GM18508 (cell line): ENCODE results near the gene ZNF211.

Source experiments
- ATAC-seq: cut with Tn5 transposase; IDR thresholded peaks from one replicate; pipeline ENCODE4 v1.9.1; 2021; ENCODE audit warnings: moderate number of reproducible peaks; ENCODE audit not compliant: insufficient read depth, unreplicated experiment

Gene ZNF211

DNA sequence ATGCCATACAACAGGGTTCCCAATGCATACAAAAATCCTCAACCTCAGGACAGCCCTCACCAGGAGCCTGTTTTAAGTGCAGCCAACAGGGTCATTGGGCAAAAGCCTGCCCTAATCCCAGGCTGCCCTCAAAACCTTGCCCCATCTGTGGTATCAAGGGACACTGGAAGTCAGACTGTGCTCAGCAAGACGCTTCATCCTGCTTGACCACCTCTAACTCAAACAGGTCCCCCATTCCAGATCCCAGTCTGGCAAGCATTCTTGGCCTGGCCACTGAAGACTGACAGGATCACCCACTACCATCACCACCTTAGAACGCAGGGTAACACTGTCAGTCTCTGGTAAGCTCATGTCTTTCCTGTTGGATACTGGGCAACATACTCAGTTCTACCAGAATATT lies 20.7 kb downstream of the ZNF211 start:
- no peak for ATAC-seq

DNA sequence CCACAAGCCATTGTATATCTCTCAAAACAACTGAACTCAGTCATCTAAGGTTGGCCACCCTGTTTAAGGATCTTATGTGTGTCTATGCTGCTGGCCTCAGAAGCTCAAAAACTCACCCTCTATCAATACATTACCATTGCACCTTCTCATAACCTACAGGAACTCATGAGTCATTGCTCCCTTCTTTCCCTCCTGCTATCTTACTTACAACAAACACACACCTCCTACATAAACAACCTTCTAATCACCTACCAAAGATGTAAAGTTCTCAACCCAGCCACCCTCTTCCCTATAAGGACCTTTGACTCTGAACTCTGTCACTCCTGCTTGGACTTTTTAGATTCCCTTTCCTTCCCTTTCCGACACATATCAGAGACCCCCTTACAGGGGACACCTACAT lies 22.5 kb downstream of the ZNF211 start:
- no peak for ATAC-seq

DNA sequence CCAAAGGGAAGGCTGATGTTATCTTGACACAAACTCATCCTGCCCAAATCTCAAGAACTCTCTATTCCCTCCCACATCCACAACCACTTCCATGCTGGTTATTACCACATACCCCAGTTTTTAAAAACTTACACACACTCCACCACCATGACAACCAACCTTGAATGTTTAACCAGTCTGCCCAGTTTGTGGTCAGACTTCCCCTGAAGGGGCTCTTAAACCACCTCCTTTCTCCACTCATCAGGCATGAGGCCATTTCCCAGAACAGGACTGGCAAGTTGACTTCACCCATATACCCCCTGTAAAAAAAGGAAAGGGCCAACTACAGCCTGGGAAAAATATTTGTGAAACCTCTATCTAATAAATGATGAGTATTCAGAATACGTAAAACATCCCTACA lies 23.4 kb downstream of the ZNF211 start:
- ATAC-seq, result no peak

DNA sequence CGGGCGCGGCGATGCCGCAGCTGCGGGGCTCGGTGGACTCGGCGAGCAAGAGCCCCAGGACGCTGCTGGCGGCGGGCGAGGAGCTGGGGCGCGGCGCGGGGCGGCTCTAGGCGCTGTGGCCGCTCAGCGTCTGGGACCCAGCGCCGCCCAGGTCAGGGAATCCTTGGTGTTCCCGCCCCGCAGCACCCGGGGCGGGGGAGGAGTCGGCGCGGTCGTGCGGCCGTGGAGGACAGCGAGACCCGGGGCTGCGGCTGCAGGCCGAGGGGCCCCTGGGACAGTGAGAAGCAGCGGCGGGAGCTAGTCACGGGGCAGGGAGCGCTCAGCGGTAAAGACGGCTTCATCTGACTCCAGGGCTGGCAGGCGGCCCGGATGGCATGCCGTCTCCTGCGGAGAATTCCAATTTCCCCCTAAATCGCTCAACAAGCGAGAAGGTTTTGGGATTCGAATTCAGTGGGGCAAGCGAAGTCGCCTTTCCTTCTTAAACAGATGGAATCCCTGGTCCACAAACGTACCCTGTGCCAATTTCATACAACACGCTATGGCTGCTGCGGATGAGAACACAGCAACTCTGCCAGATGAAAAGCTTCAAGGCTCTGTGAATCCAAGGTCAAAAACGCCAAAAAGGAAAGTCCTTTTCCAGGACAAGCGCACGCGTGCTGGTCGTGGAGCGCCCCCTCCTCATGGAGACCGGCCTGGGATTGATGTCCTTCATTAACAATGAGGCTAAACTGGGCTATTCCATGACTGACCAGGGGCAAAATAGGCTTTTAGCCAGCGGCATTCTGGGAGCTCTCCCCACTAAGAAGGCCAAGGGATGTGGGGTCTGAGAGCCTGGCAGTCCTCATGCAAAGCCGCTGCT lies 31.5 kb downstream of the ZNF211 start:
- ATAC-seq, result no peak

DNA sequence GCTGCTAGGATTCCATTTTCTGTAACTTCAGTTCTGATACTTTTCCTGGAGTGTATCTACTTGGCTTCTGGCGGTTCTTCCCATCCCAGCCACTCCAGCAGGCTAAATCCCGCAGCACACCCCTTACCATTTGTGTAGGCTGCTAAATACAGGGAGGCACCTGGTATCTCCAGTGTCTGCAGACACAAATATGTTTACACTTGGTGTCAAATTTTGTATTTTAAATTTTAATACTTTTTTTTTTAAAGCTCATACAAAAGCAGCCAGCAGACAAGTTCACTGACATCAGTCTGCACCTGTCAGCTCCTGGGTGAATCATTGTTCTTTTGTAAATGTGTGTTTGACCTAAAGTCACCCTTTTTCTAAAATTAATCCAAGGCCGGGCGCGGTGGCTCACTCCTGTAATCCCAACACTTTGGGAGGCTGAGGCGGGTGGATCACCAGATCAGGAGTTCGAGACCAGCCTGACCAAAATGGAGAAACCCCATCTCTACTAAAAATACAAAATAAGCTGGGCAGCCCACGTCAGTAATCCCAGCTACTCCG lies 32.4 kb downstream of the ZNF211 start:
- ATAC-seq, result no peak

DNA sequence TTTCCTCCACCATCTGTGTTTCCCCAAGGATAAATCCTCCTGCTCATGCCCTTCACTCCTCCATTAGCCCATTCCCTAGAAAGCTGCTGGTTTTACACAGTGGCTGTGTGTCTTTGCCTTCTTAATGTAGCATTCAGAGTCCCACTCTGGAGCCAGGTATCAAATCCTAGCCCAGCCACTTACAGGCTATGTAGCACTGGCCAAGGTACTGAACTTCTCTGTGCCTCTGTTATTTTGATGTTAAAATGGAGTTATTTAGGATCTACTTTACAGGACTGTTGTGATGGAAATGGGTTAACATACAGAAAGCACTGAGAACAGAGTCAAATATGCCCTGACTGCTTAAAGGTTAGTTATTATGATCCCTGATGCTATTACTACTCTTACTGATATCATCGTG lies 34.3 kb downstream of the ZNF211 start:
- ATAC-seq, result no peak

DNA sequence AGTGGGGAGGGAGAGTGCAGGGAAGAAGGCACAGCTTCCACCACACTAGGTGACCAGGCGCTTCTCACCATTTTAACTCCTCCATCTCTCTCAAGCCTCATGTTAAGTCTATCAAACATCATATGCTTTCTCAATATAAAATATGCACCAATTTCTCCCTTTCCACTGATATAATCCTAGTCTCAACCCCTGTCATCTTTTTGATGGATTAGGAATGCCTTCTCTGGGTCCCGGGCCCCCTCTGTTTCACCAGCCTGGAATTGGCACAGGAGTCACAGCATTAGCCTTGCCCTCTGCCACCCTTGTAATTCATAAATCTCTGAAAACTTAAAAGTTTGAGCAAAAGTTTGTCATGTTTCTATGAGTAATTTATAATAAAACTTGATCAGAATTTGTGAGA lies 35.7 kb downstream of the ZNF211 start, which contains the start of gene ZSCAN4:
Gene ZSCAN4, plus strand, starts transcription at position 301 of the 400 bp plus-strand sequence. CDS start 7,211 bp downstream, outside the sequence.
- ATAC-seq, result no peak

DNA sequence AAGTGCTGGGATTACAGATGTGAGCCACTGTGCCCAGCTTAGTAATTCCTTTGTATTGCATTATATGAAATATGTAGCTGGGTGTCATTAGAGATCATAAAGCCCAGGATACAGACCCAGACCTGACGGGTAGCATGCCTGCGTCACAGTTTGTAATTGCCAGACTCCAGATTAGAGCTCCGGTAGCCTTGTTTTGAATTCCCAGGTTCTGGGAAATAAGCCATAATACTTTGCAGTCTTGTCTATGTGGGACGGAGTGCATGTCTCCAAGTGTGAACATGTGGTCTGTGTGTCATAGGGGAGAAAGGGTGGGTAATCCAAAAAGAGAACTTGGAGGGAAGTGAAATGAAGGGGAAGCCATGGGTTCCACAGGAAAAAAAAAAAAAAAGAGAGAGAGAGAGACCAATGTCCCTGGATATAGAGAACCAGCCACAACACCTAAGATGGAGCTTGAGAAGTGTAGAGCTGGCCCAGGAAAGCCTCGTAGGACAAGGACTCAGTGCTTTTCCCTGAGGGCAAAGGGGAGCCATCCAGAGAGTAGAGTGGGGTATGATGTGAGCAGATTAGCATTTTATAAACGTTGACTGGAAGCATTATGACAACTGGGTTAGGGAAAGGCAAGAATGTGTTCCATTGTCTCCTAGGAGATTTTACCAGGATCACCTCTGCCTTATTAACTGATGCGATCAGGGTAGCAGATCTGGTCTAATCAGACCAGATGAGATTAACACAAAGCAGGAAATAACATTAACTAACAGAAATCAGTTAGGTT lies 38.3 kb downstream of the ZNF211 start:
- ATAC-seq, result no peak

DNA sequence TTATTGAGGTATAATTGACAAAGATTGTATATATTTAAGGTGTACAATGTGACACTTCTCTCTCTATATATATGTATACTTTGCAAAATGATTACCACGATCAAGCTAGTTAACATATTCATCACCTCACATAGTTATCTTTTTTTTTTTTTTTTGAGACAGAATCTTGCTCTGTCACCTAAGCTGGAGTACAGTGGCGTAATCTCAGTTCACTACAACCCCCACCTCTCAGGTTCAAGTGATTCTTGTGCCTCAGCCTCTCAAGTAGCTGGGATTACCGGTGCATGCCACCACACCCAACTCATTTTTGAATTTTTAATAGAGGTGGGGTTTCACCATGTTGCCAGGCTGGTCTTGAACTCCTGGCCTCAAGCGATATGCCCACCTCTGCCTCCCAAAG lies 39.5 kb downstream of the ZNF211 start:
- ATAC-seq, result no peak

DNA sequence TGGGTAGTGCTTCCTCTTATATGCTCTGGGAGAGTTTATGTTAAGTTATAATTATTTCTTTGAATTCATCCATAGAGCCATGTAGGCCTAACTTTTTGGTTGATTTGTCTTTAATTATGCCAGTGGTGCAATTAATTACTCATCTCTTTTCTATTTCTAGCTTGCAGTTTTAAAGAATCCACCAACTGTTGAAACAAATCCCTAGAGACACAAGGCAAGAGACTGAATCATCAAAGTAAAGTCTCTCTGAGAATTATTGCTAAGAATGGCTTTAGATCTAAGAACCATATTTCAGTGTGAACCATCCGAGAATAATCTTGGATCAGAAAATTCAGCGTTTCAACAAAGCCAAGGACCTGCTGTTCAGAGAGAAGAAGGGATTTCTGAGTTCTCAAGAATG lies 42.9 kb downstream of the ZNF211 start:
- no peak for ATAC-seq

DNA sequence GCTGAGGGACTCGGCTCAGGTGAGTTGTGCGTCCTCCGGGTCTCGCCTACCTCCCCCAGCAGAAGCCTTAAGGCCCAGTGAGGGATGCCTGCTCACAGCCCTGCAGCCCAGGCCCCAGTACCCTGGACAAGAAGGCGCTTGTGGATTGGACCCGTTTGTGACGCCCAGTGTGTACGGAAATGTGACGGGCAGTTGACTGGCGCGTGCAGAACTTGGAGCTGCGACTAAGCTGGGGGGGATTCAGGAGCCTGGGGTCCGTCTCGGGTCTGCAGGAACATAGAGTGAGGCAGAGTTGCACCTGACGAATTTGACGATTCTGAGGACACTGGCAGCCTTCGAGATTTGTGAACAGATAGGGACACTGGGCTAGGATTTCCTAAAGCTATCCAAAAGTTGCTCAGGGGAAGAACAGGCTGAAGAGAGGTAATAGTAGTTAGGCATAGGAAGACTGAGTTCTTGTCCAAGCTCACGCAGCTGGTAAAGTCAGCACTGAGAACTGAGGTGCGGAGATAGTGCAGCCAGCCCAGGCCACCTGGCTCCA lies 49.3 kb downstream of the ZNF211 start:
- no peak for ATAC-seq

DNA sequence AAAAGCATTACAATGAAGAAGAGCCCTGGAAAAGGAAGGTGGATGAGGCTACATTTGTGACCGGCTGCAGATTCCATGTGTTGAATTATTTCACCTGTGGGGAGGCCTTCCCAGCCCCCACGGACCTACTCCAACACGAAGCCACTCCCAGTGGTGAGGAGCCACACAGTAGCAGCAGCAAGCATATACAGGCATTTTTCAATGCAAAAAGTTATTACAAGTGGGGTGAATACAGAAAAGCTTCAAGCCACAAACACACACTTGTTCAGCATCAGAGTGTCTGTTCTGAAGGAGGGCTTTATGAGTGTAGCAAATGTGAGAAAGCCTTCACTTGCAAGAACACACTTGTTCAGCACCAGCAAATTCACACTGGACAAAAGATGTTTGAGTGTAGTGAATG lies 53.8 kb downstream of the ZNF211 start:
- no peak for ATAC-seq

DNA sequence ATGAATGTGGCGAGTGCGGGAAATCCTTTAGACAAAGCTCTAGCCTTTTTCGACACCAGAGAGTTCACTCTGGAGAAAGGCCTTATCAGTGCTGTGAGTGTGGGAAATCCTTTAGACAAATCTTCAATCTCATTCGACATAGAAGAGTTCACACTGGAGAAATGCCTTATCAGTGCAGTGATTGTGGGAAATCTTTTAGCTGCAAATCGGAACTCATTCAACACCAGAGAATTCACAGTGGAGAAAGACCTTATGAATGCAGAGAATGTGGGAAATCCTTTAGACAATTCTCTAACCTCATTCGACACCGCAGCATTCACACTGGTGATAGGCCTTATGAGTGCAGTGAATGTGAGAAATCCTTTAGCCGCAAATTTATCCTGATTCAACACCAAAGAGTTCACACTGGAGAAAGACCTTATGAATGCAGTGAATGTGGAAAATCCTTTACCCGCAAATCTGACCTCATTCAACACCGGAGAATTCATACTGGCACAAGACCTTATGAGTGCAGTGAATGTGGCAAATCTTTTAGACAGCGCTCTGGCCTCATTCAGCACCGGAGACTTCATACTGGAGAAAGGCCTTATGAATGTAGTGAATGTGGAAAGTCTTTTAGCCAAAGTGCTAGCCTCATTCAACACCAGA lies 54.5 kb downstream of the ZNF211 start:
- ATAC-seq, result no peak

DNA sequence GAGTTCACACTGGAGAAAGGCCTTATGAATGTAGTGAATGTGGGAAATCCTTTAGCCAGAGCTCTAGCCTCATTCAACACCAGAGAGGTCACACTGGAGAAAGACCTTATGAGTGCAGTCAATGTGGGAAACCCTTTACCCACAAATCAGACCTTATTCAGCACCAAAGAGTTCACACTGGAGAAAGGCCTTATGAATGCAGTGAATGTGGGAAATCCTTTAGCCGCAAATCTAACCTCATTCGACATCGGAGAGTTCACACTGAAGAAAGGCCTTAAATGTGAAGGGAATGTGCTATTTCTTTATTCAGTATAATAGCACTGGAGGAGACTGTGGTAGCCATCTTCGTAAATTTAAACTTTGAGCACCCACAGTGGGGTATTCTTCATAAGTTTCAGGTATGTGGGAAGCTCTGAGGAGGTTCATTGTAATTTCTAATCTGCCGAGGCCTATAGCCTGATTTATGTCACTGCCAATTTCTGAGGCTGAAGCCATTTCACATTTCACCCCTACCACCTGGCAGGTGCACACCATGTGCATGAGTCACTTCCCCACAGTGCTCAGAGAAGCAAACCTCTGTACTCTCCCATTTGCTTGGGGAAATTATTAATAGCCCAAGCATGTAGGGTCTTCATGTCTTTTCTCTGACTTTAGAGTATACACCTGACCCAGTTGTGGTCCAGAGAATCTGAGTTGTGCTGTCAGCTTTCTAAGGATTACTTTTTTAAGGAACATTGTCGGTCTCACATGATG lies 55.2 kb downstream of the ZNF211 start:
- no peak for ATAC-seq

DNA sequence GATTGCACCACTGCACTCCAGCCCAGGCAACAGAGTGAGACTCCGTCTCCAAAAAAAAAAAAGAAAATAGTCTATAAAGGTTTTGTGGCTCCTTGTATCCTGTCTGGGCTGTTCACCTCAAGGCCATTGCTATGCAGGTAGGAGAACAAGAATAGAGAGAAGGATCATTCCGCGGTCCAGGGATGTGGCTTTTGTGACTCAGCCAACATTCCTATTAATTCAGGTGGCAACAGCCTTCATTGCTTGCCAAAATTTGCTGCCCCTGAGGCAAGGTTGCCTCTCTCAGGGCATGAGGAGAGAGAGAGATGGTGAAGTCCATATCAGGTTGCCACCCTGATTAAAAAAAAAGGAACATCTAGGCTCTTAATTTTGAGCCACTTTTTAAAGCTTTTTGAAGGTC lies 56.8 kb downstream of the ZNF211 start:
- no peak for ATAC-seq
